H1 (cell line): ENCODE measurements around the gene NRSN2. TPM values are rescaled to one million over a fixed set of nuclear protein-coding genes. Genes with fewer than 3 reads are reported as not detected.

Experiments
- CTCF ChIA-PET: fragments of 300-600 bp; sonication (Branson Sonifier 250); formaldehyde crosslinking; loops from one replicate; lab custom pipeline; 2021; ENCODE audit not compliant: partially characterized antibody; lab: Charles Lee
- POLR2A ChIA-PET: fragments of 300-600 bp; sonication (Branson Sonifier 250); formaldehyde crosslinking; loops from one replicate; lab custom pipeline; 2021; ENCODE audit warnings: inconsistent platforms; ENCODE audit not compliant: partially characterized antibody; lab: Charles Lee
- DNase-seq, 2 experiments: peaks; one replicate each; pipeline versions ENCODE4 v3.0.0 to v3.0.0-alpha.2; 2010 to 2022; ENCODE audit warnings: low spot score in 2 of 2, low read depth in 1 of 2, mixed read lengths in 1 of 2
- FAIRE-seq: peaks from 2 replicates; lab custom pipeline; 2011; peaks lifted over from hg19 to GRCh38; lab: Jason Lieb, UNC
- H2AFZ ChIP-seq: 2 replicates; pipeline ENCODE4 v1.8.1; 2012; ENCODE audit warnings: low read length, inconsistent platforms
- H2AK5ac ChIP-seq: 2 replicates; pipeline ENCODE4 v1.6.1; 2013; ENCODE audit warnings: low read depth, low read length
- H2BK120ac ChIP-seq: replicated peaks from 2 replicates; pipeline ENCODE3; 2013; ENCODE audit warnings: low read depth, low read length, inconsistent platforms
- H2BK12ac ChIP-seq: 2 replicates; pipeline ENCODE4 v1.6.1; 2013; ENCODE audit warnings: low read depth, low read length
- H2BK15ac ChIP-seq: 2 replicates; pipeline ENCODE4 v1.6.1; 2013; ENCODE audit warnings: low read length
- H2BK20ac ChIP-seq: 2 replicates; pipeline ENCODE4 v1.6.1; 2013; ENCODE audit warnings: low read length
- H2BK5ac ChIP-seq: 2 replicates; pipeline ENCODE4 v1.6.1; 2013; ENCODE audit warnings: low read depth, low read length
- H3K14ac ChIP-seq: 2 replicates; pipeline ENCODE4 v1.6.1; 2013; ENCODE audit warnings: inconsistent platforms; ENCODE audit not compliant: insufficient read length
- H3K18ac ChIP-seq: 2 replicates; pipeline ENCODE4 v1.6.1; 2013; ENCODE audit warnings: low read length; ENCODE audit errors: extremely low read depth
- H3K23ac ChIP-seq: 2 replicates; pipeline ENCODE4 v1.6.1; 2013; ENCODE audit warnings: inconsistent platforms; ENCODE audit not compliant: insufficient read length
- H3K23me2 ChIP-seq: 2 replicates; pipeline ENCODE4 v1.6.1; 2013; ENCODE audit warnings: low read depth, low read length
- H3K27ac ChIP-seq: 2 replicates; pipeline ENCODE4 v1.6.1; 2011; ENCODE audit warnings: low read depth, low read length, inconsistent platforms
- H3K27me3 ChIP-seq, 4 experiments: replicated peaks in 1 of 4; 1 replicate in 1 of 4; 2 replicates in 3 of 4; pipeline versions ENCODE4 v1.6.1 to v1.8.1; 2011 to 2013; ENCODE audit warnings: low read length in 3 of 4, mild to moderate bottlenecking in 3 of 4, inconsistent platforms in 2 of 4, mixed read lengths in 2 of 4, moderate library complexity in 1 of 4; ENCODE audit not compliant: control insufficient read depth in 3 of 4, insufficient read depth in 3 of 4; ENCODE audit errors: extremely low read depth in 1 of 4
- H3K36me3 ChIP-seq, 4 experiments: 2 replicates each; pipeline versions ENCODE4 v1.6.1 to v1.8.1; 2011 to 2013; ENCODE audit warnings: mild to moderate bottlenecking in 4 of 4, low read length in 3 of 4, moderate library complexity in 2 of 4, control low read depth in 1 of 4, inconsistent platforms in 1 of 4; ENCODE audit not compliant: insufficient read depth in 4 of 4, control insufficient read depth in 2 of 4
- H3K4ac ChIP-seq: replicated peaks from 2 replicates; pipeline ENCODE3; 2013; ENCODE audit warnings: low read length, low read depth, mixed read lengths, inconsistent platforms; ENCODE audit not compliant: insufficient read length
- H3K4me1 ChIP-seq, 4 experiments: replicated peaks in 1 of 4; 1 replicate in 1 of 4; 2 replicates in 3 of 4; pipeline versions ENCODE4 v1.6.1 to v1.8.1; 2011 to 2013; ENCODE audit warnings: low read length in 3 of 4, inconsistent platforms in 2 of 4, mixed read lengths in 1 of 4; ENCODE audit not compliant: insufficient read depth in 4 of 4, control insufficient read depth in 3 of 4
- H3K4me2 ChIP-seq, 2 experiments: 2 replicates each; pipeline versions ENCODE4 v1.6.1 to v1.8.1; 2011 to 2013; ENCODE audit warnings: low read depth in 2 of 2, low read length in 2 of 2, control low read depth in 1 of 2, inconsistent platforms in 1 of 2, mild to moderate bottlenecking in 1 of 2; ENCODE audit not compliant: insufficient read depth in 1 of 2
- H3K4me3 ChIP-seq, 4 experiments: fragments of 200-600, 300-600 bp in 1 of 4; sonication (generic), shearing (Covaris generic), sonication (Bioruptor Twin) in 1 of 4; 2 replicates each; pipeline versions ENCODE4 v1.5.1 to v1.8.1; 2011 to 2016; ENCODE audit warnings: low read length in 4 of 4, low read depth in 3 of 4, control low read depth in 2 of 4, inconsistent platforms in 2 of 4, mild to moderate bottlenecking in 2 of 4, mixed read lengths in 1 of 4, moderate library complexity in 1 of 4; ENCODE audit not compliant: insufficient read depth in 2 of 4; ENCODE audit errors: extremely low read depth in 1 of 4
- H3K56ac ChIP-seq: replicated peaks from 2 replicates; pipeline ENCODE3; 2013; ENCODE audit warnings: low read depth, mild to moderate bottlenecking, mixed read lengths, low read length, inconsistent platforms; ENCODE audit not compliant: insufficient read length
- H3K79me1 ChIP-seq: 2 replicates; pipeline ENCODE4 v1.6.1; 2013; ENCODE audit warnings: low read depth, low read length, control low read depth
- H3K79me2 ChIP-seq, 2 experiments: 2 replicates each; pipeline versions ENCODE4 v1.6.1 to v1.8.1; 2012 to 2013; ENCODE audit warnings: low read length in 2 of 2, mild to moderate bottlenecking in 2 of 2, inconsistent platforms in 1 of 2; ENCODE audit not compliant: insufficient read depth in 2 of 2, control insufficient read depth in 1 of 2
- H3K9ac ChIP-seq, 4 experiments: replicated peaks in 1 of 4; 1 replicate in 1 of 4; 2 replicates in 3 of 4; pipeline versions ENCODE4 v1.6.1 to v1.8.1; 2011 to 2013; ENCODE audit warnings: low read depth in 3 of 4, low read length in 3 of 4, control low read depth in 2 of 4, mild to moderate bottlenecking in 2 of 4, moderate library complexity in 2 of 4, inconsistent platforms in 1 of 4; ENCODE audit errors: extremely low read depth in 1 of 4
- H3K9me3 ChIP-seq, 2 experiments: 2 replicates each; pipeline versions ENCODE4 v1.6.1 to v1.8.1; 2012 to 2013; ENCODE audit warnings: mild to moderate bottlenecking in 2 of 2, moderate library complexity in 2 of 2, control low read depth in 1 of 2, inconsistent platforms in 1 of 2, low read depth in 1 of 2, low read length in 1 of 2, mixed read lengths in 1 of 2; ENCODE audit not compliant: insufficient read depth in 2 of 2
- H4K20me1 ChIP-seq, 2 experiments: replicated peaks in 1 of 2; 2 replicates each; pipeline versions ENCODE3 to v1.8.1; 2011 to 2013; ENCODE audit warnings: inconsistent platforms in 2 of 2, low read length in 2 of 2, mild to moderate bottlenecking in 1 of 2; ENCODE audit not compliant: insufficient read depth in 2 of 2, control insufficient read depth in 1 of 2
- H4K5ac ChIP-seq: 2 replicates; pipeline ENCODE4 v1.6.1; 2013; ENCODE audit warnings: low read length, low read depth, mixed read lengths, inconsistent platforms; ENCODE audit not compliant: insufficient read length
- H4K8ac ChIP-seq: 2 replicates; pipeline ENCODE4 v1.8.0; 2013; ENCODE audit warnings: mild to moderate bottlenecking, moderate library complexity, low read length, inconsistent platforms; ENCODE audit not compliant: insufficient read depth; ENCODE audit errors: extremely low read depth
- H4K91ac ChIP-seq: replicated peaks from 2 replicates; pipeline ENCODE3; 2013; ENCODE audit warnings: low read length, mixed read lengths, inconsistent platforms; ENCODE audit not compliant: insufficient read length
- BRCA1 ChIP-seq: IDR thresholded peaks from 2 replicates; pipeline ENCODE4 v1.6.1; 2012; ENCODE audit warnings: low read depth, low read length, improper control_type of control experiment
- CHD2 ChIP-seq: IDR thresholded peaks from 2 replicates; pipeline ENCODE4 v1.6.1; 2012; ENCODE audit warnings: low read length, improper control_type of control experiment
- CREB1 ChIP-seq: IDR thresholded peaks from 2 replicates; pipeline ENCODE4 v1.6.1; 2012; ENCODE audit warnings: inconsistent platforms
- NRF1 ChIP-seq: IDR thresholded peaks from 2 replicates; pipeline ENCODE4 v1.6.1; 2011; ENCODE audit warnings: mild to moderate bottlenecking, low read depth, low read length, improper control_type of control experiment
- PHF8 ChIP-seq: fragments of 200-600 bp; sonication (generic); conservative IDR thresholded peaks from 2 replicates; pipeline ENCODE4 v1.7.1; 2012; ENCODE audit warnings: low read depth, mild to moderate bottlenecking, inconsistent platforms, low read length, moderate library complexity
- POU5F1 ChIP-seq: IDR thresholded peaks from 2 replicates; pipeline ENCODE4 v1.6.1; 2011; ENCODE audit warnings: low read depth, mild to moderate bottlenecking, low read length, moderate library complexity
- RBBP5 ChIP-seq: IDR thresholded peaks from 2 replicates; pipeline ENCODE4 v1.7.1; 2012; ENCODE audit warnings: low read depth, mild to moderate bottlenecking, inconsistent platforms, low read length, moderate library complexity, borderline replicate concordance
- SP2 ChIP-seq: IDR thresholded peaks from 2 replicates; pipeline ENCODE4 v1.6.1; 2012; ENCODE audit warnings: mild to moderate bottlenecking, low read length, inconsistent platforms
- SP4 ChIP-seq: IDR thresholded peaks from 2 replicates; pipeline ENCODE4 v1.6.1; 2012; ENCODE audit warnings: low read length, inconsistent platforms
- TAF1 ChIP-seq: IDR thresholded peaks from 2 replicates; pipeline ENCODE4 v1.6.1; 2011; ENCODE audit warnings: mild to moderate bottlenecking, low read depth, low read length
- TAF7 ChIP-seq: optimal IDR thresholded peaks from 2 replicates; pipeline ENCODE3; 2011; ENCODE audit warnings: low read depth, mild to moderate bottlenecking, inconsistent platforms, low read length, moderate library complexity, borderline replicate concordance
- WGBS, 2 experiments: shearing (Covaris generic) in 1 of 2; methylation state at CpG; one replicate each; pipeline versions ENCODE4 v1.1.6 to v1.1.7; 2013 to 2015; ENCODE audit warnings: low lambda C conversion rate in 2 of 2, mixed read lengths in 2 of 2, inconsistent platforms in 1 of 2, low coverage in 1 of 2, missing lambda C conversion rate in 1 of 2; ENCODE audit not compliant: insufficient replicate concordance in 2 of 2, insufficient coverage in 1 of 2, insufficient read length in 1 of 2; ENCODE audit errors: extremely low coverage in 1 of 2, missing lambda C conversion rate in 1 of 2; 5-methylcytosine and 5-hydroxymethylcytosine counted together
- polyA plus RNA-seq, 7 experiments: library from polyadenylated mRNA; depleted of rRNA in 3 of 7; stranded (reverse) in 5 of 7; unstranded in 2 of 7; fragments of >200 nt in 5 of 7; fragments of 200-250 nt in 2 of 7; gene quantifications; 1 replicate in 5 of 7; 2 replicates in 1 of 7; 4 replicates in 1 of 7; pipeline versions ENCODE4 v1.2.1 to v1.2.3, GENCODE V29; 2011 to 2013; ENCODE audit warnings: missing spikeins in 2 of 7, mixed read lengths in 2 of 7
- total RNA-seq: library from RNA; stranded (reverse); fragmentation: NEBNext Ultra II Directional; extraction: Animal tissue kit (Norgen Biotek cat#: 25700); gene quantifications from 2 replicates; pipeline ENCODE4 v1.2.1, GENCODE V29; 2021
- TF ChIP-seq, protein P1 (sequence below): IDR thresholded peaks from 2 replicates; pipeline ENCODE4 v1.6.1; 2012; ENCODE audit warnings: inconsistent platforms
- TF ChIP-seq, protein P2 (sequence below): IDR thresholded peaks from 2 replicates; pipeline ENCODE4 v1.6.1; 2011; ENCODE audit warnings: low read length, improper control_type of control experiment

The NRSN2 gene
- total and polyA plus RNA-seq, 2 of the 8 experiments (the other 6 are each of a cell fraction or from before 2014, with no cell fraction given), result 19.4 to 33.3 TPM

DNA sequence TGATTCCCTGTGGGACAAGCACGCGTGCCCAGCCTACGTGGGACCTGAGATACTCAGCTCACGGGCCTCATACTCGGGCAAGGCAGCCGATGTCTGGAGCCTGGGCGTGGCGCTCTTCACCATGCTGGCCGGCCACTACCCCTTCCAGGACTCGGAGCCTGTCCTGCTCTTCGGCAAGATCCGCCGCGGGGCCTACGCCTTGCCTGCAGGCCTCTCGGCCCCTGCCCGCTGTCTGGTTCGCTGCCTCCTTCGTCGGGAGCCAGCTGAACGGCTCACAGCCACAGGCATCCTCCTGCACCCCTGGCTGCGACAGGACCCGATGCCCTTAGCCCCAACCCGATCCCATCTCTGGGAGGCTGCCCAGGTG lies 49.3 kb downstream of the NRSN2 start:
- Histone ChIP-seq H3K56ac (no peak overlapping the region), H2BK20ac (no peak overlapping the region), H2BK15ac (no peak overlapping the region), H3K27me3 (no peaks in the 10 kb centered on the region), H3K23me2 (no peaks in the 10 kb centered on the region), H2AK5ac (no peak overlapping the region), H3K4ac (no peak overlapping the region), H4K8ac (no peak overlapping the region), H2BK120ac (no peak overlapping the region), H2BK5ac (no peak overlapping the region), H2BK12ac (no peak overlapping the region), H4K5ac (no peak overlapping the region), H4K20me1 (peaks cover 0 to 2% of the 10 kb centered on the region in 2 experiments), H2AFZ (no peak overlapping the region), H3K14ac (no peak overlapping the region), H3K4me3 (no peak overlapping the region), H3K4me2 (no peak overlapping the region), H4K91ac (no peak overlapping the region), H3K18ac (no peak overlapping the region), H3K36me3 (peaks cover 0 to 13% (median 4%) of the 10 kb centered on the region in 4 experiments; a peak in 4 of 8 replicates), H3K9ac (no peak overlapping the region), H3K23ac (no peak overlapping the region), H3K79me2 (no peaks in the 10 kb centered on the region), H3K9me3 (no peaks in the 10 kb centered on the region), H3K27ac (no peak overlapping the region), H3K79me1 (no peaks in the 10 kb centered on the region), H3K4me1 (peaks cover 3 to 7% (median 4%) of the 10 kb centered on the region in 4 experiments; a peak in 4 of 7 replicates)
- 98% methylated on average over 24 of the region's 24 CpGs; no CpG with 5 or more reads in 1 of the 2 experiments for WGBS, 2 experiments
- ChIA-PET CTCF (interaction anchor here (0.7 to 2.1 kb wide), 7 partner anchors 11 to 130 kb away, joined by 3 to 7 read pairs (median 3); no protein-coding TSS in a partner anchor), POLR2A (interaction anchor here (0.9 to 11.8 kb wide), 7 partner anchors 11 to 43 kb away, joined by 3 to 263 read pairs (median 4); partner anchors contain the start of genes RBCK1 and TRIB3)
- DNase-seq (no peak), FAIRE-seq (no peak)
- TF ChIP-seq CREB1 (no peak), POU5F1 (no peak), NRF1 (no peak), PHF8 (no peak), TAF1 (no peak), TAF7 (no peak), RBBP5 (no peak), SP4 (no peak), SP2 (no peak), CHD2 (no peak), BRCA1 (no peak)
- TF ChIP-seq, protein P1, sequence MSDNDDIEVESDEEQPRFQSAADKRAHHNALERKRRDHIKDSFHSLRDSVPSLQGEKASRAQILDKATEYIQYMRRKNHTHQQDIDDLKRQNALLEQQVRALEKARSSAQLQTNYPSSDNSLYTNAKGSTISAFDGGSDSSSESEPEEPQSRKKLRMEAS, result no peak
- TF ChIP-seq, protein P2, sequence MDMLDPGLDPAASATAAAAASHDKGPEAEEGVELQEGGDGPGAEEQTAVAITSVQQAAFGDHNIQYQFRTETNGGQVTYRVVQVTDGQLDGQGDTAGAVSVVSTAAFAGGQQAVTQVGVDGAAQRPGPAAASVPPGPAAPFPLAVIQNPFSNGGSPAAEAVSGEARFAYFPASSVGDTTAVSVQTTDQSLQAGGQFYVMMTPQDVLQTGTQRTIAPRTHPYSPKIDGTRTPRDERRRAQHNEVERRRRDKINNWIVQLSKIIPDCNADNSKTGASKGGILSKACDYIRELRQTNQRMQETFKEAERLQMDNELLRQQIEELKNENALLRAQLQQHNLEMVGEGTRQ, result no peak
